Heart left ventricle (tissue), 13 donors: ENCODE results near the gene WDR88.

Source experiments
- POLR2A ChIP-seq, 2 donors: fragments of 450-650 bp; IDR thresholded peaks; one replicate each; pipeline ENCODE4 v1.6.1; 2017; ENCODE audit warnings: antibody characterized with exemption in 2 of 2, mild to moderate bottlenecking in 2 of 2, moderate library complexity in 2 of 2
- TF ChIP-seq, protein P1 (sequence below), 12 donors: fragments of 200-600 bp; sonication (generic) in 4 of 12; IDR thresholded peaks; one replicate each; pipeline versions ENCODE4 v1.5.0 to v1.8.0; 2018 to 2022; ENCODE audit warnings: antibody characterized with exemption in 12 of 12, mild to moderate bottlenecking in 5 of 12
- donor health status: ischemic (EF 13 %, LVEDD 7.1; RV severe dilation, severe dysfunction).
- donor health status: DM: no; HTN: yes; CAD: no.
- donor health status: DM: no; HTN: no; CAD: no.
- donor health status: ischemic (EF 25% LVEDD 6.9; RV normal size, moderate dysfunction).
- donor health status: ischemic (EF 25% LVEDD 5.7; RV mildly dilated, moderate dysfunction).
- donor health status: ischemic (EF 35%, LVEDD 5.7; RV mildly dilated, moderate dysfunction).
- donor health status: nonischemic (EF 11% LVEDD 7.7; RV severe dilation, severe dysfunction).
- donor health status: DM: yes; HTN: yes; CAD: no.
- donor health status: PGD.
- donor health status: ischemic (EF 29% LVEDD 5.4; RV normal size, mild dysfunction).
- donor health status: nonischemic (EF 23%, LVEDD 6.1; RV moderate dilation, normal function).

DNA sequence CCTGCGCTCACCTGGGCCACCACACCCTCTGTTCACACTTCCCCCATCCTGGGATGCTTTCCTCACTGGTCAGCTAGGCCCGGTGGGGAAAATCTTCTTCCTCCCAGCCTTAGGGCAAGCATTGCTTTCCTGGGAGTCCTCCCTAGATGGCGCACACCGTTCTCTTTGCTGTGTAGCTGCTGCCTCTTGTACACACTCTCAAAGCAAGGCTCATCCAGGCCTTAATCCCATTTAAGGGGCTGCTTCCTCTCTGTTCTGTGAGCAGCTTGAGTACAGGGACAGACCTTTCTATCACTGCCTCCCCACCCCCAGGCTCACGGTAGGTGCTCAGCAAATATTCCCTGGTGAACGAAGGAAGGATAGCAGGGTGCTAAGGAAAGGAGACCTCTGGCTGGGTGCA is 82.7 kb downstream of the WDR88 start:
- TF ChIP-seq, protein P1, sequence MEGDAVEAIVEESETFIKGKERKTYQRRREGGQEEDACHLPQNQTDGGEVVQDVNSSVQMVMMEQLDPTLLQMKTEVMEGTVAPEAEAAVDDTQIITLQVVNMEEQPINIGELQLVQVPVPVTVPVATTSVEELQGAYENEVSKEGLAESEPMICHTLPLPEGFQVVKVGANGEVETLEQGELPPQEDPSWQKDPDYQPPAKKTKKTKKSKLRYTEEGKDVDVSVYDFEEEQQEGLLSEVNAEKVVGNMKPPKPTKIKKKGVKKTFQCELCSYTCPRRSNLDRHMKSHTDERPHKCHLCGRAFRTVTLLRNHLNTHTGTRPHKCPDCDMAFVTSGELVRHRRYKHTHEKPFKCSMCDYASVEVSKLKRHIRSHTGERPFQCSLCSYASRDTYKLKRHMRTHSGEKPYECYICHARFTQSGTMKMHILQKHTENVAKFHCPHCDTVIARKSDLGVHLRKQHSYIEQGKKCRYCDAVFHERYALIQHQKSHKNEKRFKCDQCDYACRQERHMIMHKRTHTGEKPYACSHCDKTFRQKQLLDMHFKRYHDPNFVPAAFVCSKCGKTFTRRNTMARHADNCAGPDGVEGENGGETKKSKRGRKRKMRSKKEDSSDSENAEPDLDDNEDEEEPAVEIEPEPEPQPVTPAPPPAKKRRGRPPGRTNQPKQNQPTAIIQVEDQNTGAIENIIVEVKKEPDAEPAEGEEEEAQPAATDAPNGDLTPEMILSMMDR (IDR thresholded peaks at IDR 0.05), result no peak
- no peak for TF ChIP-seq POLR2A (IDR thresholded peaks at IDR 0.05)
